ENCODE measurements around the gene CELF4. TPM values are rescaled to one million over a fixed set of nuclear protein-coding genes. Genes with fewer than 3 reads are reported as not detected.

Gene CELF4
- polyA plus RNA-seq, 1 experiment: not detected

DNA sequence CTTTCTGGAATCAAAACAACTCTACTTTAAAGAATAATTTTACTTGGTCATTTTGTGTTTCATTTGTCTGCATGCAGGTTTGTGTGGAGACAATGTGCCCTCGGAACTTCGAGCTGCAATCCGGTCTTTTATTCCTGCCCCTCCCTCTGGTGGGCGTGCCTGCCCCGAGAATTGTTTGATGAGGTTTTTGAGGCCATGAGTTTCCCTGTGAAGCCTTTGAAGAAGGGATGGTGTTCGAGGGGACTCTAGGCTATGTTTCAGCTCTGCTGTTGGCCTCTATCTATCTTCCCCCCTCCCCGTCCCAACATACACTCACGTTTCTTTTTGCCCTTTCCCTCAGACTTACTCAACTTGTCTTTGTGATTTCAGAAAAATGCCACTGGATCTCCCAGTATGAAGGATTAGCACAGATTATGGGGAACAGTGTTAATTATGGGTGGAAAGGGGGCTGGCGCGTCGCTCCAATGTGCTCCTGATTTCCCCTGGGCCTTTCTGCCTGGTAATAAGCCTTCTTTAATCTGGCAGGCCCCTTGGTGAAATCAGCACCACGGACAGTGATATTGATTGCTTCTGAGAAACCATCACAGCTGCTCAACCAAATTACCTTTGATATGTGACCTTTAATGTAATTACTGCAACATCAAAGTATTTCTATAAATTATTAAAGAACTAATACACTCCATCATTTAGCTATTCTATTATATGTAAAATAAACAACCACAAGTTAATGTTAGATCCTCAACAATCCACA, 82.2 kb downstream of the CELF4 start:
- Histone ChIP-seq H3K36me3 (ENCODE audit: control insufficient read depth, insufficient read depth, low read length) (no peaks in the 10 kb centered on the region), H3K4me3 (ENCODE audit: low read depth, low read length) (no peak overlapping the region), H3K27me3 (ENCODE audit: control insufficient read depth, insufficient read depth, low read length) (peaks cover 25% of the 10 kb centered on the region)
- POLR2A ChIA-PET: no interaction called here
- no peak for DNase-seq (ENCODE audit: low read depth)
- CTCF ChIA-PET: interaction anchor here (1.8 kb wide), 1 partner anchor 97 kb away, joined by 4 read pairs; no protein-coding TSS in a partner anchor
- TF ChIP-seq, protein P1, sequence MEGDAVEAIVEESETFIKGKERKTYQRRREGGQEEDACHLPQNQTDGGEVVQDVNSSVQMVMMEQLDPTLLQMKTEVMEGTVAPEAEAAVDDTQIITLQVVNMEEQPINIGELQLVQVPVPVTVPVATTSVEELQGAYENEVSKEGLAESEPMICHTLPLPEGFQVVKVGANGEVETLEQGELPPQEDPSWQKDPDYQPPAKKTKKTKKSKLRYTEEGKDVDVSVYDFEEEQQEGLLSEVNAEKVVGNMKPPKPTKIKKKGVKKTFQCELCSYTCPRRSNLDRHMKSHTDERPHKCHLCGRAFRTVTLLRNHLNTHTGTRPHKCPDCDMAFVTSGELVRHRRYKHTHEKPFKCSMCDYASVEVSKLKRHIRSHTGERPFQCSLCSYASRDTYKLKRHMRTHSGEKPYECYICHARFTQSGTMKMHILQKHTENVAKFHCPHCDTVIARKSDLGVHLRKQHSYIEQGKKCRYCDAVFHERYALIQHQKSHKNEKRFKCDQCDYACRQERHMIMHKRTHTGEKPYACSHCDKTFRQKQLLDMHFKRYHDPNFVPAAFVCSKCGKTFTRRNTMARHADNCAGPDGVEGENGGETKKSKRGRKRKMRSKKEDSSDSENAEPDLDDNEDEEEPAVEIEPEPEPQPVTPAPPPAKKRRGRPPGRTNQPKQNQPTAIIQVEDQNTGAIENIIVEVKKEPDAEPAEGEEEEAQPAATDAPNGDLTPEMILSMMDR (IDR thresholded peaks at IDR 0.05; ENCODE audit: insufficient read depth, low read depth, low read length): no peak

DNA sequence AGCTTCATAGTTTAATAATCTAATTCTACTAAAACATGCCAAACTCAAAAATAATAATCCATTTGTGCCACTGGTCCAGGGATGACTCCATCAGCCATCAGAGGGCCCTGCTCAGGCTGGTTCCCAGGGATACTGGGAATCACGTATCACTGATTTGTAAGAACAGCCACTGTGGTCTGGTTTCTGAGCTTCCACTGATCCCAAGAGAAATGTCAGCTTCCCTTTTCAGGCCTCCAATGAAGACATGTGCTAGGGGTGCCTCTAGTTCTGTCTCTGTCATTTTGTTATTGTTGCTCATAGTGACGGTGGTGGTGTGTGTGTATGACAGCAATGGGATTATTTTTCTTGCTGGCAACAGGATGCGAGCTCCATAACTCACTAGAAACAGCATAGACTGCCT, 83.2 kb downstream of the CELF4 start:
- DNase-seq (ENCODE audit: low read depth): no peak
- TF ChIP-seq, protein P1 (IDR thresholded peaks at IDR 0.05; ENCODE audit: insufficient read depth, low read depth, low read length): no peak
- no peaks in the 10 kb centered on the region for H3K36me3 ChIP-seq (ENCODE audit: control insufficient read depth, insufficient read depth, low read length)
- H3K27me3 ChIP-seq (ENCODE audit: control insufficient read depth, insufficient read depth, low read length): peaks cover 22% of the 10 kb centered on the region
- CTCF ChIA-PET: no interaction called here
- POLR2A ChIA-PET: no interaction called here
- no peak overlapping the region for H3K4me3 ChIP-seq (ENCODE audit: low read depth, low read length)

DNA sequence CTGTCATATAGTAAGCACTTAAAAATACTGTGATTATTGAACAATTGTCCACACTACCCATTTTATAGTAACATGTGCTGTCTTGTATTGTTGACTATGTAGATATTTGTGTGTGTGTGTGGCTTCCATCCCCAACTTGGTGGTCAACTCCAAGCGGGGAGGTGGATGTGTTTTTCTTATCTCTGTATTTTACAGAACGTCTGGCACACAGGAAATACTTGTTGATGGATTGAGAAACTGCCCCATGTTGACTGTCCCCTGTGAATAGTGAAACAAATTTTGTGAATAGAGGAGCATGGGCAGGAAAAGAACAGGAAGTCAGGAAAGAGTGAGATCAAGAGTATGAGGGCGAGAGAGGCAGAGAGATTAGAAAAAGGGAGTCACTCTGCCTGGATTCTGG, 83.6 kb downstream of the CELF4 start:
- TF ChIP-seq, protein P1 (IDR thresholded peaks at IDR 0.05; ENCODE audit: insufficient read depth, low read depth, low read length): no peak

DNA sequence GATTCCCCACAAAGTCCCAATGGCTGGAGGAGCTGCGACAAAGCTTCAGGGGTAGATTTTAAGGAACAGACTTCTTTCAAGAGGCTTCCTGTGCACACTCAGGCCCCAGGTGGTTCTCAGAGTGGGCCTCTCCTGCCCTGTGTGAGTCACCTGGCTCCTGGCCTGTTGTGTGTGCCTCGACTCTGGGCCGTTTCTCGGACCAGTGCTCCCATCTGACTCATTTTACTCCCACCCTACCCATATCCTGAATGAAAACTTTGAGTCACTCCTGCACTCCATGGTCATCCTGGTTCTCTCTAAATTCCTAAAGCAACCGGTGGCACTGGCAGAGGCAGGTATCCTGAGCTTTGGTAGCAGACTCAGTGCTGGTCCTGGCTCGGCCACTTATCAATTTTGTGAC, 84.1 kb downstream of the CELF4 start:
- ChIA-PET CTCF (interaction anchor here (1.0 to 1.5 kb wide), 5 partner anchors 23 to 138 kb away, joined by 3 to 4 read pairs (median 3); no protein-coding TSS in a partner anchor), POLR2A (no interaction called here)
- Histone ChIP-seq H3K27me3 (ENCODE audit: control insufficient read depth, insufficient read depth, low read length) (peaks cover 16% of the 10 kb centered on the region), H3K36me3 (ENCODE audit: control insufficient read depth, insufficient read depth, low read length) (no peaks in the 10 kb centered on the region), H3K4me3 (ENCODE audit: low read depth, low read length) (no peak overlapping the region)
- no peak for DNase-seq (ENCODE audit: low read depth)
- TF ChIP-seq, protein P1 (IDR thresholded peaks at IDR 0.05; ENCODE audit: insufficient read depth, low read depth, low read length): no peak

More for the DNA sequence above, 83.6 kb downstream of the CELF4 start:
- ChIA-PET POLR2A (no interaction called here), CTCF (interaction anchor here (1.0 kb wide), 1 partner anchor 97 kb away, joined by 3 read pairs; no protein-coding TSS in a partner anchor)
- Histone ChIP-seq H3K36me3 (ENCODE audit: control insufficient read depth, insufficient read depth, low read length) (no peaks in the 10 kb centered on the region), H3K27me3 (ENCODE audit: control insufficient read depth, insufficient read depth, low read length) (peaks cover 18% of the 10 kb centered on the region), H3K4me3 (ENCODE audit: low read depth, low read length) (no peak overlapping the region)
- DNase-seq (ENCODE audit: low read depth): no peak

DNA sequence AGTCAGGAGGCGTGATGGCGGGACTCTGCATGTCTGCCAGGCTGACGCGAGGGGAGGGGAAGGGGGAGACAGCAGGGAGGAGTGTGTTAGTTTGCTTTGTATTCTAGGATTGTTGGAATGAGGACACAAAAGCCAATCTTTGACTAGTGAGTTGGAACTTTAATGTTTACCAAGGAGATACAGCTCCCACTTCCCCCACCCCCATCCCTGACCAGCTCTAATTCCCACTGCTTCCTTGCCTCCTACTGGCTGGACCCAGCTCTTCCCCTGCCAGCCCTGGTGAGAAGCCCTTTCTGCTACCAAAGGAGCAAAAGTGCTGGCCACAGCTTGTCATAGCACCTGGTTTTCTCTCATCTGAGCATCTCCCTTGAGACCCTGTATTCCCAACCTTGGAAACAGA, 84.5 kb downstream of the CELF4 start:
- no peaks in the 10 kb centered on the region for H3K36me3 ChIP-seq (ENCODE audit: control insufficient read depth, insufficient read depth, low read length)
- no peak for DNase-seq (ENCODE audit: low read depth)
- TF ChIP-seq, protein P1 (IDR thresholded peaks at IDR 0.05; ENCODE audit: insufficient read depth, low read depth, low read length): no peak
- CTCF ChIA-PET: interaction anchor here (1.0 to 1.5 kb wide), 5 partner anchors 22 to 137 kb away, joined by 3 to 4 read pairs (median 3); no protein-coding TSS in a partner anchor
- H3K4me3 ChIP-seq (ENCODE audit: low read depth, low read length): no peak overlapping the region
- POLR2A ChIA-PET: no interaction called here
- H3K27me3 ChIP-seq (ENCODE audit: control insufficient read depth, insufficient read depth, low read length): peaks cover 11% of the 10 kb centered on the region
